MM.1S (cell line): Measurements from ENCODE around the gene BRPF3.

Source experiments
- CTCF ChIP-seq: fragments of 300-600 bp; sonication (generic); IDR thresholded peaks from 2 replicates; pipeline ENCODE4 v1.5.1; 2016; ENCODE audit warnings: antibody characterized with exemption, low read length, mixed read lengths
- EZH2 ChIP-seq: fragments of 300-600 bp; sonication (generic); optimal IDR thresholded peaks from 2 replicates; pipeline ENCODE3; 2017; ENCODE audit warnings: low read depth, mild to moderate bottlenecking, antibody characterized with exemption, low read length, mixed read lengths
- EZH2phosphoT487 ChIP-seq: fragments of 300-600 bp; sonication (generic); IDR thresholded peaks from 2 replicates; pipeline ENCODE4 v1.6.1; 2018; ENCODE audit warnings: antibody characterized with exemption, low read length

- TF ChIP-seq CTCF (no peak), EZH2phosphoT487 (no peak), EZH2 (no peak)
Observed at GRCh38 chr6:36280467-36280866, 83.9 kb downstream of the BRPF3 start.
